Mucosa of descending colon (tissue), 3 donors: ENCODE measurements around the gene MS4A15. TPM values are rescaled to one million over a fixed set of nuclear protein-coding genes. Genes with fewer than 3 reads are reported as not detected.

Experiments
- ATAC-seq: fragments of 200-7000 bp; cut with Tn5 transposase; one replicate; pipeline ENCODE4 v1.9.1; 2020; ENCODE audit warnings: mild to moderate bottlenecking, moderate library complexity
- DNase-seq, 3 donors: peaks; one replicate each; pipeline ENCODE4 v3.0.0-alpha.2; 2020
- H3K36me3 ChIP-seq: fragments of 200-600 bp; one replicate; pipeline ENCODE4 v1.8.0; 2021; ENCODE audit warnings: low read depth, mild to moderate bottlenecking
- H3K4me1 ChIP-seq: fragments of 200-600 bp; one replicate; pipeline ENCODE4 v1.8.0; 2021; ENCODE audit warnings: low read depth, mild to moderate bottlenecking
- H3K4me3 ChIP-seq: fragments of 200-600 bp; one replicate; pipeline ENCODE4 v1.8.0; 2021; ENCODE audit warnings: mild to moderate bottlenecking
- H3K9me3 ChIP-seq: fragments of 200-600 bp; one replicate; pipeline ENCODE4 v1.8.0; 2021; ENCODE audit warnings: mild to moderate bottlenecking
- intact Hi-C, 2 donors: fragments of 100-400 bp; cut with DNase I in 1 of 2; cut with micrococcal nuclease in 1 of 2; formaldehyde crosslinking; loops; one replicate each; pipeline versions ENCODE4 v1.11.0 to v1.11.1; 2022; cut with DNase I, micrococcal nuclease
- total RNA-seq, 3 donors: library from RNA; stranded (reverse); fragmentation: NEBNext Ultra II Directional in 2 of 3; extraction: Animal tissue kit (Norgen Biotek cat#: 25700) in 2 of 3; gene quantifications; one replicate each; pipeline versions ENCODE4 v1.2.1 to v1.2.4, GENCODE V29; 2021 to 2023
- TF ChIP-seq, protein P1 (sequence below): fragments of 200-600 bp; IDR thresholded peaks from one replicate; pipeline ENCODE4 v1.8.0; 2022; ENCODE audit warnings: antibody characterized with exemption, mild to moderate bottlenecking
- donor health status: DM: no; HTN: no; CAD: no; lungs with moderate emphysema.
- donor health status: DM: no; HTN: no; CAD: no.
- donor health status: DM: no; HTN: yes; CAD: no.

Gene MS4A15
- total RNA-seq, 3 donors from 2014 or later, result 0.38 TPM; not detected in 2

DNA sequence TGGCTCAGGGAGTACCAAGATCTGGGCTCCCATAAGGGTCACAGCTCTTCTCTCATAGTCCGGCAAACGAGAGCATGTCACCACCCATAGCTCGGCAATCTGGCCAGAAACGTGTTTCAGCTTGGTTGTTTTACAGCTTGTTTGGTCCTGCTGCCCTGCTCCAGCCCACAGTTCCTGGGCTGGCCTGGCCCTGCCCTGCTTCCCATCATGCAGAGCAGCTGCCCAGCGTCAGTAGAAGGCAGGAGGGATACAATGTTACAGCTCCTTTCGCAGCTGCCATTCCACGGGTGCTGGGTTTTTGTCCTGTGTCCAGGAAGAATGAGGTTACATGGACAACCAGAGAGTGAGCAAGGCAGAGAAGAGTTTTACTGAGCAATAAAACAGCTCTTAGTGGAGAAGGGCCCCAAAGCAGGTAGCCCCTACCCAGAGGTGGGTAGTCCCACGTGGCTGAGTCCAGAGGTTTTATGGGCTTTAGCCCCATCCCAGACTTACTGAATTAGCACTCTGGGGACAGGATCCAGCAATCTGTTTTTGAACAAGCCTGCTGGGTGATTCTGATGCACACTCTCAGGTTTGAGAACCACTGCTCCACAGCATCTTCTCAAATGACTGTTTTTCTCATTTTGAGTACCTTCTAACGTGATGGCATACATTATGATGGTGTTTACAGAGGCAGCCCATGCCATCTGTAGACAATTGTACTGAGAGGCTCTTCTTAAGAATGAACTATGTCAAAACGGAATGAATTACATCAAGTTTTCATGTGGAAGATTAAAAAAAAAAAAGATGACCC, 37.9 kb upstream of the MS4A15 start:
- intact Hi-C loops, result no loop called here
- H3K4me3 ChIP-seq, result no peak overlapping the region
- peaks cover 22% of the 10 kb centered on the region for H3K4me1 ChIP-seq
- peak; percentile 67 to 74 (median 67) for DNase-seq
- peak; percentile 79 for ATAC-seq
- TF ChIP-seq, protein P1, sequence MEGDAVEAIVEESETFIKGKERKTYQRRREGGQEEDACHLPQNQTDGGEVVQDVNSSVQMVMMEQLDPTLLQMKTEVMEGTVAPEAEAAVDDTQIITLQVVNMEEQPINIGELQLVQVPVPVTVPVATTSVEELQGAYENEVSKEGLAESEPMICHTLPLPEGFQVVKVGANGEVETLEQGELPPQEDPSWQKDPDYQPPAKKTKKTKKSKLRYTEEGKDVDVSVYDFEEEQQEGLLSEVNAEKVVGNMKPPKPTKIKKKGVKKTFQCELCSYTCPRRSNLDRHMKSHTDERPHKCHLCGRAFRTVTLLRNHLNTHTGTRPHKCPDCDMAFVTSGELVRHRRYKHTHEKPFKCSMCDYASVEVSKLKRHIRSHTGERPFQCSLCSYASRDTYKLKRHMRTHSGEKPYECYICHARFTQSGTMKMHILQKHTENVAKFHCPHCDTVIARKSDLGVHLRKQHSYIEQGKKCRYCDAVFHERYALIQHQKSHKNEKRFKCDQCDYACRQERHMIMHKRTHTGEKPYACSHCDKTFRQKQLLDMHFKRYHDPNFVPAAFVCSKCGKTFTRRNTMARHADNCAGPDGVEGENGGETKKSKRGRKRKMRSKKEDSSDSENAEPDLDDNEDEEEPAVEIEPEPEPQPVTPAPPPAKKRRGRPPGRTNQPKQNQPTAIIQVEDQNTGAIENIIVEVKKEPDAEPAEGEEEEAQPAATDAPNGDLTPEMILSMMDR, result no peak
- no peaks in the 10 kb centered on the region for H3K36me3 ChIP-seq
- no peaks in the 10 kb centered on the region for H3K9me3 ChIP-seq

- peak; percentile 77 to 81 (median 80) for DNase-seq
- no peak overlapping the region for H3K4me3 ChIP-seq
- intact Hi-C loops, result no loop called here
- H3K4me1 ChIP-seq, result peaks cover 22% of the 10 kb centered on the region
- H3K36me3 ChIP-seq, result no peaks in the 10 kb centered on the region
- TF ChIP-seq, protein P1, result no peak
- no peaks in the 10 kb centered on the region for H3K9me3 ChIP-seq
- ATAC-seq, result peak; percentile 93
These were observed 37.3 kb upstream of the MS4A15 start for GRCh38 chr11:60719391-60719790.

GRCh38 chr11:60720460-60720859, 36.2 kb upstream of the MS4A15 start:
- DNase-seq (no peak), ATAC-seq (no peak)
- Histone ChIP-seq H3K4me1 (peaks cover 22% of the 10 kb centered on the region), H3K36me3 (no peaks in the 10 kb centered on the region), H3K9me3 (no peaks in the 10 kb centered on the region), H3K4me3 (no peak overlapping the region)
- intact Hi-C loops, result no loop called here
- TF ChIP-seq, protein P1, result no peak

- intact Hi-C loops, result no loop called here
- no peaks in the 10 kb centered on the region for H3K36me3 ChIP-seq
- peaks cover 5% of the 10 kb centered on the region for H3K4me1 ChIP-seq
- H3K4me3 ChIP-seq, result no peak within 1 kb of the TSS
- no peaks in the 10 kb centered on the region for H3K9me3 ChIP-seq
- DNase-seq (no peak), ATAC-seq (no peak)
- TF ChIP-seq, protein P1, result no peak
These were observed 32.2 kb upstream of the MS4A15 start, which contains the start of gene MS4A18 for GRCh38 chr11:60724420-60724819. Gene MS4A18 (plus strand): TSS chr11:60724720.

GRCh38 chr11:60725592-60725991, 31.1 kb upstream of the MS4A15 start:
- Histone ChIP-seq H3K36me3 (no peaks in the 10 kb centered on the region), H3K4me3 (no peak overlapping the region), H3K4me1 (no peaks in the 10 kb centered on the region), H3K9me3 (no peaks in the 10 kb centered on the region)
- DNase-seq (no peak), ATAC-seq (no peak)
- intact Hi-C loops, result no loop called here
- TF ChIP-seq, protein P1, result no peak
